KMS-11 (cell line): ENCODE measurements around the gene MAP7.
"Not testable (repeated sequence)": the region's sequence is repeated elsewhere in the genome, so short reads cannot be mapped to it uniquely, and the experiment has no call there.

Source experiments
- H2AFZ ChIP-seq: fragments of 200-600 bp; sonication (generic); 2 replicates; pipeline ENCODE4 v1.6.1; 2016; ENCODE audit warnings: antibody characterized with exemption, mixed run types, low read depth
- H3K27ac ChIP-seq: fragments of 200-600 bp; sonication (generic); 2 replicates; pipeline ENCODE4 v1.6.1; 2016; ENCODE audit warnings: mild to moderate bottlenecking, mixed run types
- H3K27me3 ChIP-seq: fragments of 200-600 bp; sonication (generic); 2 replicates; pipeline ENCODE4 v1.6.1; 2017; ENCODE audit warnings: mild to moderate bottlenecking, low read depth, mixed run types, moderate library complexity; ENCODE audit not compliant: insufficient read depth
- H3K36me3 ChIP-seq: fragments of 200-600 bp; sonication (generic); 2 replicates; pipeline ENCODE4 v1.6.1; 2017; ENCODE audit warnings: mild to moderate bottlenecking, mixed run types; ENCODE audit not compliant: insufficient read depth
- H3K4me1 ChIP-seq: fragments of 200-600 bp; sonication (generic); 2 replicates; pipeline ENCODE4 v1.6.1; 2016; ENCODE audit warnings: mild to moderate bottlenecking, low read depth, mixed run types; ENCODE audit not compliant: poor library complexity, severe bottlenecking
- H3K4me2 ChIP-seq: fragments of 200-600 bp; sonication (generic); 2 replicates; pipeline ENCODE4 v1.7.0; 2016; ENCODE audit warnings: mild to moderate bottlenecking, mixed run types
- H3K4me3 ChIP-seq: fragments of 200-600 bp; sonication (generic); IDR thresholded peaks from 2 replicates; pipeline ENCODE4 v1.6.1; 2017; ENCODE audit warnings: low read depth, low read length, mixed read lengths; ENCODE audit not compliant: insufficient read depth
- H3K79me2 ChIP-seq: fragments of 200-600 bp; sonication (generic); 2 replicates; pipeline ENCODE4 v1.6.1; 2016; ENCODE audit warnings: low read depth, mixed run types; ENCODE audit not compliant: insufficient read depth
- H3K9ac ChIP-seq: fragments of 200-600 bp; sonication (generic); 2 replicates; pipeline ENCODE4 v1.6.1; 2016; ENCODE audit warnings: mild to moderate bottlenecking, mixed run types
- H4K20me1 ChIP-seq: fragments of 200-600 bp; sonication (generic); 2 replicates; pipeline ENCODE4 v1.6.1; 2016; ENCODE audit warnings: mild to moderate bottlenecking, mixed run types; ENCODE audit not compliant: insufficient read depth
- CTCF ChIP-seq: fragments of 200-600 bp; sonication (generic); conservative IDR thresholded peaks from 2 replicates; pipeline ENCODE4 v1.6.1; 2017; ENCODE audit warnings: low read depth, mild to moderate bottlenecking, antibody characterized with exemption, low read length, moderate library complexity, mixed read lengths

The MAP7 gene

GRCh38 chr6:136309729-136310311 lies 240.4 kb downstream of the MAP7 start:
- Histone ChIP-seq H3K4me1 (no peaks in the 10 kb centered on the region), H3K36me3 (no peaks in the 10 kb centered on the region), H3K4me2 (no peak overlapping the region), H4K20me1 (no peaks in the 10 kb centered on the region), H3K27ac (no peak overlapping the region), H3K27me3 (no peaks in the 10 kb centered on the region), H2AFZ (no peak overlapping the region), H3K9ac (no peak overlapping the region), H3K4me3 (no peak overlapping the region), H3K79me2 (no peaks in the 10 kb centered on the region)
- TF ChIP-seq CTCF, result no peak

GRCh38 chr6:136309171-136309570 lies 241.1 kb downstream of the MAP7 start:
- Histone ChIP-seq H4K20me1 (no peaks in the 10 kb centered on the region), H3K4me1 (no peaks in the 10 kb centered on the region), H3K27me3 (no peaks in the 10 kb centered on the region), H3K79me2 (no peaks in the 10 kb centered on the region), H3K27ac (no peak overlapping the region), H3K9ac (no peak overlapping the region), H3K36me3 (no peaks in the 10 kb centered on the region), H3K4me3 (no peak overlapping the region), H2AFZ (no peak overlapping the region), H3K4me2 (no peak overlapping the region)
- no peak for TF ChIP-seq CTCF

- H3K27me3 ChIP-seq, H3K4me1 ChIP-seq, H3K9ac ChIP-seq, H3K36me3 ChIP-seq, H4K20me1 ChIP-seq, H3K27ac ChIP-seq, H3K4me3 ChIP-seq, H3K79me2 ChIP-seq, H3K4me2 ChIP-seq, H2AFZ ChIP-seq: not testable (repeated sequence)
These were observed 241.8 kb downstream of the MAP7 start for GRCh38 chr6:136308469-136308868.

GRCh38 chr6:136307351-136307750 lies 242.9 kb downstream of the MAP7 start:
- Histone ChIP-seq H3K27me3 (no peaks in the 10 kb centered on the region), H3K9ac (no peak overlapping the region), H2AFZ (no peak overlapping the region), H3K4me2 (no peak overlapping the region), H3K4me1 (no peaks in the 10 kb centered on the region), H3K36me3 (no peaks in the 10 kb centered on the region), H3K79me2 (no peaks in the 10 kb centered on the region), H4K20me1 (no peaks in the 10 kb centered on the region), H3K27ac (no peak overlapping the region), H3K4me3 (no peak overlapping the region)
- no peak for TF ChIP-seq CTCF

- Histone ChIP-seq H3K27ac (no peak overlapping the region), H2AFZ (no peak overlapping the region), H3K79me2 (no peaks in the 10 kb centered on the region), H4K20me1 (no peaks in the 10 kb centered on the region), H3K27me3 (no peaks in the 10 kb centered on the region), H3K4me1 (no peaks in the 10 kb centered on the region), H3K9ac (no peak overlapping the region), H3K4me3 (no peak overlapping the region), H3K4me2 (no peak overlapping the region), H3K36me3 (no peaks in the 10 kb centered on the region)
- TF ChIP-seq CTCF, result no peak
These were observed 243.8 kb downstream of the MAP7 start for GRCh38 chr6:136306466-136306865.
